GM12878 (cell line): ENCODE data around the gene SIRT3. TPM values are rescaled to one million over a fixed set of nuclear protein-coding genes. Genes with fewer than 3 reads are reported as not detected.
A peak's percentile ranks its signal among the peaks of the same experiment; 100 is the strongest.

Experiments
- ATAC-seq: fragments of 200-7000 bp; cut with Tn5 transposase; 3 replicates; pipeline ENCODE4 v1.9.1; 2020; ENCODE audit warnings: mild to moderate bottlenecking, moderate library complexity
- BruUV-seq: library from RNA; stranded (reverse); fragments of 400-500 nt; replicated peaks from 2 replicates; lab custom pipeline; 2021; lab: Mats Ljungman, UMichigan
- CTCF ChIA-PET: fragments of 300-600 bp; sonication (Branson Sonifier 250); formaldehyde crosslinking; extraction: SDS; loops from one replicate; lab custom pipeline; 2021; ENCODE audit warnings: inconsistent platforms; lab: Yijun Ruan, JAX
- POLR2A ChIA-PET: fragments of 350-600 bp; formaldehyde crosslinking; extraction: SDS; loops from one replicate; lab custom pipeline; 2021; ENCODE audit warnings: inconsistent platforms; lab: Charles Lee
- RAD21 ChIA-PET: fragments of 300-600 bp; sonication (Branson Sonifier 250); formaldehyde crosslinking; loops from one replicate; lab custom pipeline; 2023; ENCODE audit warnings: antibody characterized with exemption; ENCODE audit not compliant: unreplicated experiment; lab: Charles Lee
- SMC1A ChIA-PET: fragments of 300-600 bp; sonication (Branson Sonifier 250); formaldehyde crosslinking; loops from one replicate; lab custom pipeline; 2023; ENCODE audit not compliant: unreplicated experiment, uncharacterized antibody; lab: Charles Lee
- DNase-seq: peaks from one replicate; pipeline ENCODE4 v3.0.0-alpha.2; 2011; ENCODE audit warnings: low read depth, low spot score
- FAIRE-seq: peaks from 3 replicates; lab custom pipeline; 2011; peaks lifted over from hg19 to GRCh38; lab: Jason Lieb, UNC
- H2AFZ ChIP-seq: 2 replicates; pipeline ENCODE4 v1.6.0; 2011; ENCODE audit warnings: low read depth, low read length, control low read depth; ENCODE audit not compliant: control insufficient read depth
- H3K27ac ChIP-seq: 2 replicates; pipeline ENCODE4 v1.5.1; 2011; ENCODE audit warnings: control low read depth; ENCODE audit not compliant: control insufficient read depth, insufficient read depth
- H3K27me3 ChIP-seq, 2 experiments: replicated peaks in 1 of 2; 2 replicates each; pipeline versions ENCODE4 v1.6.0 to v1.6.1; 2011; ENCODE audit warnings: low read length in 1 of 2; ENCODE audit not compliant: control insufficient read depth in 2 of 2, insufficient read depth in 2 of 2
- H3K36me3 ChIP-seq, 2 experiments: 2 replicates each; pipeline ENCODE4 v1.5.1; 2011; ENCODE audit warnings: low read length in 1 of 2; ENCODE audit not compliant: control insufficient read depth in 2 of 2, insufficient read depth in 2 of 2
- H3K4me1 ChIP-seq: 2 replicates; pipeline ENCODE4 v1.6.1; 2011; ENCODE audit warnings: mild to moderate bottlenecking, low read length, moderate library complexity, mixed read lengths; ENCODE audit not compliant: control insufficient read depth, insufficient read depth
- H3K4me2 ChIP-seq: 2 replicates; pipeline ENCODE4 v1.6.0; 2011; ENCODE audit warnings: control low read depth; ENCODE audit not compliant: control insufficient read depth, insufficient read depth
- H3K4me3 ChIP-seq: fragments of 200-600 bp; sonication (generic); 2 replicates; pipeline ENCODE4 v1.5.1; 2016
- H3K79me2 ChIP-seq: 2 replicates; pipeline ENCODE4 v1.6.0; 2011; ENCODE audit warnings: low read length; ENCODE audit not compliant: control insufficient read depth, insufficient read depth
- H3K9ac ChIP-seq: 2 replicates; pipeline ENCODE4 v1.8.0; 2011; ENCODE audit warnings: low read length, control low read depth, mixed read lengths; ENCODE audit not compliant: control insufficient read depth, insufficient read depth
- H3K9me3 ChIP-seq: replicated peaks from 3 replicates; pipeline ENCODE4 v1.5.1; 2011; ENCODE audit warnings: mild to moderate bottlenecking, low read length; ENCODE audit not compliant: control insufficient read depth, insufficient read depth
- H4K20me1 ChIP-seq: 2 replicates; pipeline ENCODE4 v1.6.0; 2011; ENCODE audit not compliant: control insufficient read depth, insufficient read depth
- BHLHE40 ChIP-seq, 2 experiments: fragments of 450-650 bp in 1 of 2; IDR thresholded peaks; 2 replicates each; pipeline ENCODE4 v1.6.1; 2011 to 2017; ENCODE audit warnings: low read depth in 2 of 2, borderline replicate concordance in 1 of 2, improper control_type of control experiment in 1 of 2, low read length in 1 of 2, mild to moderate bottlenecking in 1 of 2
- EP300 ChIP-seq, 2 experiments: fragments of 150-350 bp in 1 of 2; IDR thresholded peaks; 2 replicates each; pipeline ENCODE4 v1.6.1; 2011 to 2012; ENCODE audit warnings: low read depth in 2 of 2, low read length in 2 of 2, borderline replicate concordance in 1 of 2, improper control_type of control experiment in 1 of 2, inconsistent platforms in 1 of 2; ENCODE audit not compliant: control insufficient read depth in 1 of 2
- EZH2 ChIP-seq: IDR thresholded peaks from 2 replicates; pipeline ENCODE4 v1.6.1; 2012; ENCODE audit warnings: low read depth, mild to moderate bottlenecking, control low read depth, inconsistent platforms, low read length, borderline replicate concordance; ENCODE audit not compliant: control insufficient read depth
- GATAD2B ChIP-seq: fragments of 450-650 bp; conservative IDR thresholded peaks from 2 replicates; pipeline ENCODE4 v1.6.1; 2017; ENCODE audit warnings: low read depth, mild to moderate bottlenecking, moderate library complexity
- IKZF2 ChIP-seq, 2 experiments: fragments of 450-650 bp; IDR thresholded peaks; 2 replicates each; pipeline ENCODE4 v1.6.1; 2017; ENCODE audit warnings: mild to moderate bottlenecking in 2 of 2, moderate library complexity in 2 of 2
- MEF2B ChIP-seq: fragments of 450-650 bp; IDR thresholded peaks from 2 replicates; pipeline ENCODE4 v1.6.1; 2018; ENCODE audit warnings: mild to moderate bottlenecking, moderate library complexity; ENCODE audit not compliant: partially characterized antibody, poor library complexity, severe bottlenecking
- MTA2 ChIP-seq: fragments of 450-650 bp; IDR thresholded peaks from 2 replicates; pipeline ENCODE4 v1.6.1; 2016; ENCODE audit warnings: low read depth, mild to moderate bottlenecking, moderate library complexity
- NBN ChIP-seq: fragments of 450-650 bp; IDR thresholded peaks from 2 replicates; pipeline ENCODE4 v1.6.1; 2016
- NFXL1 ChIP-seq: fragments of 450-650 bp; IDR thresholded peaks from 2 replicates; pipeline ENCODE4 v1.6.1; 2017; ENCODE audit warnings: antibody characterized with exemption, mild to moderate bottlenecking, borderline replicate concordance
- POLR2AphosphoS2 ChIP-seq: IDR thresholded peaks from 2 replicates; pipeline ENCODE4 v1.6.1; 2011; ENCODE audit warnings: low read depth, mild to moderate bottlenecking, low read length, improper control_type of control experiment, moderate library complexity
- PRDM15 ChIP-seq: fragments of 450-650 bp; formaldehyde crosslinking; IDR thresholded peaks from 2 replicates; pipeline ENCODE4 v1.4.0; 2020; ENCODE audit warnings: mild to moderate bottlenecking, moderate library complexity
- RUNX3 ChIP-seq: IDR thresholded peaks from 2 replicates; pipeline ENCODE4 v1.6.1; 2012; ENCODE audit warnings: low read length, inconsistent platforms
- TCF12 ChIP-seq: IDR thresholded peaks from 2 replicates; pipeline ENCODE4 v1.6.1; 2011; ENCODE audit warnings: low read depth, mild to moderate bottlenecking, low read length
- ZNF217 ChIP-seq: fragments of 450-650 bp; IDR thresholded peaks from 2 replicates; pipeline ENCODE4 v1.6.1; 2017; ENCODE audit warnings: antibody characterized with exemption, mild to moderate bottlenecking
- ZNF24 ChIP-seq: fragments of 450-650 bp; IDR thresholded peaks from 2 replicates; pipeline ENCODE4 v1.6.1; 2017; ENCODE audit warnings: antibody characterized with exemption, mild to moderate bottlenecking
- ZNF384 ChIP-seq: IDR thresholded peaks from 2 replicates; pipeline ENCODE4 v1.6.1; 2012; ENCODE audit warnings: low read depth, mild to moderate bottlenecking, low read length, improper control_type of control experiment, borderline replicate concordance
- WGBS: methylation state at CpG from one replicate; pipeline ENCODE4 v1.1.6; 2016; ENCODE audit warnings: low lambda C conversion rate; ENCODE audit not compliant: insufficient replicate concordance, insufficient coverage; ENCODE audit errors: missing lambda C conversion rate; 5-methylcytosine and 5-hydroxymethylcytosine counted together
- in situ Hi-C: fragments of 300-500 bp; cut with MboI; formaldehyde crosslinking; loops from 9 replicates; pipeline ENCODE4 v1.14.3; 2018; ENCODE audit warnings: mixed read lengths
- intact Hi-C: fragments of 100-400 bp; cut with micrococcal nuclease; formaldehyde crosslinking; loops from one replicate; pipeline ENCODE4 v1.14.2; 2022; ENCODE audit not compliant: unreplicated experiment
- polyA plus RNA-seq, 11 experiments: library from polyadenylated mRNA; depleted of rRNA in 4 of 11; unstranded in 6 of 11; stranded (reverse) in 5 of 11; fragments of >200 nt; fragmentation: Nextera tagmentation in 4 of 11; fragmentation: Illumina TruSeq in 1 of 11; extraction: Ambion mirVana in 4 of 11; extraction: Trizol in 1 of 11; gene quantifications; 1 replicate in 1 of 11; 2 replicates in 10 of 11; pipeline versions ENCODE4 v1.2.1 to v1.2.3, GENCODE V29; 2011 to 2016; ENCODE audit warnings: inconsistent platforms in 2 of 11, missing spikeins in 2 of 11, low read depth in 1 of 11
- total RNA-seq, 4 experiments: library from RNA; depleted of rRNA in 3 of 4; stranded (reverse); fragments of >200 nt in 3 of 4; fragmentation: Illumina TruSeq in 1 of 4; extraction: Trizol in 1 of 4; gene quantifications; 2 replicates each; pipeline versions ENCODE4 v1.2.1 to v1.2.3, GENCODE V29; 2013 to 2021
- TF ChIP-seq, protein P1 (sequence below): IDR thresholded peaks from 2 replicates; pipeline ENCODE4 v1.6.1; 2012; ENCODE audit warnings: low read depth, low read length, improper control_type of control experiment
- TF ChIP-seq, protein P2 (sequence below): IDR thresholded peaks from 2 replicates; pipeline ENCODE4 v1.6.1; 2012; ENCODE audit warnings: low read depth, low read length, improper control_type of control experiment

The SIRT3 gene
- total and polyA plus RNA-seq, 10 of the 15 experiments (the other 5 are each of a cell fraction or from before 2014, with no cell fraction given), result 0.90 to 23.2 (median 12.6) TPM

GRCh38 chr11:267491-267994, 31.4 kb upstream of the SIRT3 start:
- peaks cover 7% of the 10 kb centered on the region for H3K79me2 ChIP-seq
- peaks cover 14% of the 10 kb centered on the region for H3K4me1 ChIP-seq
- no peaks in the 10 kb centered on the region for H3K36me3 ChIP-seq
- peak overlapping the region; percentile 76 for H2AFZ ChIP-seq
- intact Hi-C loops, result loop anchor here (10.0 kb wide), 1 partner anchor 87 kb away; no protein-coding TSS in a partner anchor
- peak overlapping the region; percentile 71 for H3K9ac ChIP-seq
- DNase-seq, result peak; percentile 35
- ATAC-seq, result peak; percentile 43
- WGBS, result 2% methylated on average over 16 of the region's 18 CpGs
- H3K27me3 ChIP-seq, result no peaks in the 10 kb centered on the region
- H3K9me3 ChIP-seq, result no peaks in the 10 kb centered on the region
- peak overlapping the region; percentile 78 for H3K4me3 ChIP-seq
- SMC1A ChIA-PET, result interaction anchor here (0.6 to 2.7 kb wide), 15 partner anchors 10 to 88 kb away, joined by 3 to 8 read pairs (median 3); partner anchors contain the start of genes BET1L and RIC8A
- POLR2A ChIA-PET, result interaction anchor here (0.7 to 2.5 kb wide), 11 partner anchors 10 to 87 kb away, joined by 3 to 35 read pairs (median 6); partner anchors contain the start of genes BET1L, PGGHG, PSMD13 and RIC8A
- FAIRE-seq, result no peak
- H4K20me1 ChIP-seq, result no peaks in the 10 kb centered on the region
- H3K4me2 ChIP-seq, result peak overlapping the region; percentile 89
- CTCF ChIA-PET, result interaction anchor here (0.9 to 4.2 kb wide), 10 partner anchors 9 to 182 kb away, joined by 3 to 37 read pairs (median 4); partner anchors contain the start of gene IFITM2
- RAD21 ChIA-PET, result interaction anchor here (0.8 to 2.2 kb wide), 9 partner anchors 17 to 140 kb away, joined by 3 to 36 read pairs (median 5); partner anchors contain the start of genes BET1L and RIC8A
- BruUV-seq, result TSS peak; percentile 84
- in situ Hi-C loops, result no loop called here
- peak overlapping the region; percentile 88 for H3K27ac ChIP-seq
- TF ChIP-seq ZNF24 (no peak), ZNF217 (no peak), RUNX3 (0 out of 2 replicates have a peak, but pooled peaks have one; percentile 18), NBN (peak; percentile 86), IKZF2 (IDR thresholded peaks at IDR 0.05) (peak in 1 of 2 experiments; percentile 26; a peak in 2 of 4 replicates), MTA2 (peak; percentile 57; the same call in 1 of the 2 replicates), NFXL1 (no peak; the same call in 1 of the 2 replicates), TCF12 (no peak), EZH2 (no peak), MEF2B (no peak), BHLHE40 (IDR thresholded peaks at IDR 0.05; ENCODE audit: borderline replicate concordance in 1 of 2, low read depth in 2 of 2, low read length in 1 of 2) (peak in 1 of 2 experiments; percentile 25; a peak in 1 of 4 replicates), GATAD2B (peak; percentile 27; the same call in 1 of the 2 replicates), ZNF384 (no peak), PRDM15 (0 out of 2 replicates have a peak, but pooled peaks have one; percentile 56), EP300 (IDR thresholded peaks at IDR 0.05; ENCODE audit: borderline replicate concordance in 1 of 2, control insufficient read depth in 1 of 2, low read depth in 2 of 2, low read length in 2 of 2) (no peak), POLR2AphosphoS2 (0 out of 2 replicates have a peak, but pooled peaks have one; percentile 56)
- TF ChIP-seq, protein P1, sequence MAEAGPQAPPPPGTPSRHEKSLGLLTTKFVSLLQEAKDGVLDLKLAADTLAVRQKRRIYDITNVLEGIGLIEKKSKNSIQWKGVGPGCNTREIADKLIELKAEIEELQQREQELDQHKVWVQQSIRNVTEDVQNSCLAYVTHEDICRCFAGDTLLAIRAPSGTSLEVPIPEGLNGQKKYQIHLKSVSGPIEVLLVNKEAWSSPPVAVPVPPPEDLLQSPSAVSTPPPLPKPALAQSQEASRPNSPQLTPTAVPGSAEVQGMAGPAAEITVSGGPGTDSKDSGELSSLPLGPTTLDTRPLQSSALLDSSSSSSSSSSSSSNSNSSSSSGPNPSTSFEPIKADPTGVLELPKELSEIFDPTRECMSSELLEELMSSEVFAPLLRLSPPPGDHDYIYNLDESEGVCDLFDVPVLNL, result 0 out of 2 replicates have a peak, but pooled peaks have one; percentile 26
- TF ChIP-seq, protein P2, sequence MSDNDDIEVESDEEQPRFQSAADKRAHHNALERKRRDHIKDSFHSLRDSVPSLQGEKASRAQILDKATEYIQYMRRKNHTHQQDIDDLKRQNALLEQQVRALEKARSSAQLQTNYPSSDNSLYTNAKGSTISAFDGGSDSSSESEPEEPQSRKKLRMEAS, result peak; percentile 58; the same call in 1 of the 2 replicates
